ENCODE data around the gene OLFM1.
"Not testable (repeated sequence)": the region's sequence is repeated elsewhere in the genome, so short reads cannot be mapped to it uniquely, and the experiment has no call there.

OLFM1 gene

GRCh38 chr9:135106551-135107270 lies 19.2 kb downstream of the OLFM1 start:
- DNase-seq (ENCODE audit: low read depth, low spot score), result no peak

GRCh38 chr9:135107581-135108235 lies 20.2 kb downstream of the OLFM1 start:
- DNase-seq (ENCODE audit: low read depth, low spot score), result no peak

GRCh38 chr9:135108831-135109510 lies 21.5 kb downstream of the OLFM1 start:
- DNase-seq (ENCODE audit: low read depth, low spot score), result no peak

- DNase-seq (ENCODE audit: low read depth, low spot score), result no peak
Measured at GRCh38 chr9:135109650-135110049, 22.2 kb downstream of the OLFM1 start.

GRCh38 chr9:135110416-135110815 lies 22.9 kb downstream of the OLFM1 start:
- no peak for DNase-seq (ENCODE audit: low read depth, low spot score)

GRCh38 chr9:135111600-135111999 lies 24.1 kb downstream of the OLFM1 start:
- not testable (repeated sequence) for DNase-seq (ENCODE audit: low read depth, low spot score)

GRCh38 chr9:135116371-135116770 lies 28.9 kb downstream of the OLFM1 start:
- no peak for DNase-seq (ENCODE audit: low read depth, low spot score)

- DNase-seq (ENCODE audit: low read depth, low spot score), result no peak
Measured at GRCh38 chr9:135116881-135117280, 29.4 kb downstream of the OLFM1 start.

GRCh38 chr9:135117281-135117680 lies 29.8 kb downstream of the OLFM1 start:
- DNase-seq (ENCODE audit: low read depth, low spot score), result no peak

GRCh38 chr9:135119496-135120064 lies 32.1 kb downstream of the OLFM1 start:
- no peak for DNase-seq (ENCODE audit: low read depth, low spot score)

- no peak for DNase-seq (ENCODE audit: low read depth, low spot score)
Measured at GRCh38 chr9:135120249-135120648, 32.8 kb downstream of the OLFM1 start.

GRCh38 chr9:135122316-135122715 lies 34.8 kb downstream of the OLFM1 start:
- DNase-seq (ENCODE audit: low read depth, low spot score), result no peak

GRCh38 chr9:135123126-135123772 lies 35.8 kb downstream of the OLFM1 start:
- DNase-seq (ENCODE audit: low read depth, low spot score), result no peak

GRCh38 chr9:135123773-135124134 lies 36.3 kb downstream of the OLFM1 start:
- DNase-seq (ENCODE audit: low read depth, low spot score), result no peak

GRCh38 chr9:135126451-135127187 lies 39.2 kb downstream of the OLFM1 start:
- peak; percentile 53 for DNase-seq (ENCODE audit: low read depth, low spot score)

- DNase-seq (ENCODE audit: low read depth, low spot score), result no peak
Measured at GRCh38 chr9:135127718-135128670, 40.5 kb downstream of the OLFM1 start.

GRCh38 chr9:135129137-135129695 lies 41.7 kb downstream of the OLFM1 start:
- no peak for DNase-seq (ENCODE audit: low read depth, low spot score)

- DNase-seq (ENCODE audit: low read depth, low spot score), result no peak
Measured at GRCh38 chr9:135130207-135130976, 42.9 kb downstream of the OLFM1 start.

GRCh38 chr9:135131488-135131887 lies 44.0 kb downstream of the OLFM1 start:
- DNase-seq (ENCODE audit: low read depth, low spot score), result no peak

Measured in astrocyte of the hippocampus (primary cell).